ENCODE data around the gene TBC1D2B. TPM values are rescaled to one million over a fixed set of nuclear protein-coding genes. Genes with fewer than 3 reads are reported as not detected.

The TBC1D2B gene
- total RNA-seq, 1 experiment from 2014 or later = 18.7 TPM

GRCh38 chr15:78054966-78055365, 22.5 kb downstream of the TBC1D2B start:
- DNase-seq (ENCODE audit: low read depth) = no peak

DNA sequence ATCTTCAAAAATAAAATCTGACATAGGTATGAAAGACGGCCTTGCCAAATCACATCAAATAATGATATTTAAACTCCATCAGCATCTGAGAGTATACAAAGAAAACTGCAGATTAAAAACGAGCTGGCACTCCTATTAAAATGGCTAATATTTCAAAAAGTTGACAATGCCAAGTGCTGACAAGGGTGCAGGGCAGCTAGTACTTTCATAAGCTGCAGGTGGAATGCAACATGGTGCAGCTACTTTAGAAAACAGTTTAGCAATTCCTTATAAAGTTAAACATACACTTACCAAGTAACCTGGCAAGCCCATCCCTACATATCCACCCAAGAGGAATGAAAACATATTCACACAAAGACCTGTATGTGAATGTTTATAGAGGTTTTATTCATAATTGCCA, 23.0 kb downstream of the TBC1D2B start:
- DNase-seq (ENCODE audit: low read depth) = no peak

DNA sequence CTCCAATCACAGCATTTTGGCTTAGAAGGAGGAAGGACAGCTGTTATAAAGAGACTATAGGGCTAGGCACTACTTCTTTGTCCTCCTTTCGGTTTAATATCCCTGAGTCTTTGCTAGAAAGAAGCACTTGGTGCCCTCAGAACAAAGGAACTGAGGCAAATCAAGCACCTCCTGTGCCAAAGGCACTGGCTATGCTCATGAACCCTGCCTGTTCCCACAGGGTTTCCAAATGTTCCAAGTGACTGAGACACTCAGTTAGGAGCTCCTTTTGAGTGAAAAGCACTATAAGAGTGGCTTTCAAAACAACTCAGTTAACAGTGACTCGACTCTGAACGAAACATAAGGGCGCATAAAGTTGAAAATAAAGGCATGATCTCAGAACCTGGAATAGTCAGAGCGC, 25.0 kb downstream of the TBC1D2B start:
- no peak for DNase-seq (ENCODE audit: low read depth)

- peak; percentile 54 for DNase-seq (ENCODE audit: low read depth)
Observed at GRCh38 chr15:78052001-78052401, 25.5 kb downstream of the TBC1D2B start.

DNA sequence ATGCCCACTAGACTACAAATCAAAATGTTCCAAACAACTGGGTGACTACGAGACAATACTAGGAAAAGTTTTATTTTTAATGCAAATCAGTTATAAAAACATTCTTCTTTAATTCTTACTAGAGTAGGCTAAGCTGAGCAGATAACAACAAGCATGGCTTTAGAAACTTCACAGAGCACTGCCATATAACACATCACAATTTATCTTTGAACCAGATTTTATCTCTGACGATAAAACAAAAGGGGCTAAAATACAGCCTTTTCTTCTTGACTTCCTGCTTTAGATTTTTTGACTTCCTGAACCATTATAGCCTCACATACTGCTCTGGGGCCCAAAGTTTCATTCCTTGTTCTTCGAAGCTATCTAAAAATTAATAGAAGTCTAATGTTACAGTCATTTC, 25.9 kb downstream of the TBC1D2B start:
- DNase-seq (ENCODE audit: low read depth) = no peak

DNA sequence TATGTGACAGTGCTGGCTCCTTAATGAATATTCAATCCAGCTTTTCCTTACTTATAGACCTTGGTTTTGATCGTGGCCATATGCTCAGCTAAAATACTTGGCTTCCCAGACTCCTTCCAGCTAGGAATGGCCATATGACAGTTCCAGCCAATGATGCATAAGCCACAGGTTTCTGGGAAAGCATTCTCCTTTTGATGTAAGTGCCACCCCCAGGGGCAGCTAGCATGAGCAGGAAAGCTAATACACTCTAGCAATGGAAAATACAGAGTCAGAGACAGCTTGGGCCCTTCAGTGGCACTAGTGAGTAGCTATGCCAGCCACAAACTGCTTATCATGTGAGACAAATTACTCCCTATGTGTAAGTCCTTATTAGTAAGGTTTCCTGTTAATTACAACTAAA, 26.7 kb downstream of the TBC1D2B start:
- DNase-seq (ENCODE audit: low read depth) = peak; percentile 30

GRCh38 chr15:78050441-78050809, 27.1 kb downstream of the TBC1D2B start:
- DNase-seq (ENCODE audit: low read depth) = no peak

DNA sequence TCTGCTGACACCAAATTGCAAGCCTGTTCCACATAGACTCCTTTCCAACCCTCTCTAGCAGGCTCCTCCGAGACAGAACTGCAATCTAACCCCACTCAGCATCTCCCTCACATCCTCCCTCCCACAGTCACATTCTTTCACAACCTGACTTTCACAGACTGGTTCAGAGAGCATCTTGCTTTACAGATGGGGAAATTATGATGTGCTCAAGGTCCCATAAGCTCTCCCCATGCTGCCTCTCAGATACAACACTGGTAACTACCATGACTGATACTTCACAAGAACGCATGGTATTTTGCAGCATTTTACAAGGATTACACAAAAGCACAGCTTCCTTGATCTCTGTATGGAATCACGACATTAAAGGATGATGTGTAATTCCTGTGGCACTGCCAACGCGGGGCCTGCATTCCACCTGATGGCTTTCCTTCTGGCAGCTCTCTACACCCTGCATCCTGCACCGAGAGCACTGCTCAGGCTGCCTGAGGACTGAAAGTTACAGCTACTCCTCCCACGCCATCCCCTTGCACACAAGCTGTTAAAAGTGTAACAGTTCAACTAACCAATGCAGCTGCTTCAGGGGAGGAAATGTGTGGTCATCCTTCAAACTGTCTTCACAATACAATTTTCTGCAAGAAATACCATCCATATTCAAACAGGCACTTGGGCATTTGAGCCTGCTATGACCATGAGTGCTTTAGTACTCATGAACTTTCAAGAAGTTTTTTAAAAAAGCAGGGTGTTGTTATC, 27.6 kb downstream of the TBC1D2B start:
- DNase-seq (ENCODE audit: low read depth) = peak; percentile 78

DNA sequence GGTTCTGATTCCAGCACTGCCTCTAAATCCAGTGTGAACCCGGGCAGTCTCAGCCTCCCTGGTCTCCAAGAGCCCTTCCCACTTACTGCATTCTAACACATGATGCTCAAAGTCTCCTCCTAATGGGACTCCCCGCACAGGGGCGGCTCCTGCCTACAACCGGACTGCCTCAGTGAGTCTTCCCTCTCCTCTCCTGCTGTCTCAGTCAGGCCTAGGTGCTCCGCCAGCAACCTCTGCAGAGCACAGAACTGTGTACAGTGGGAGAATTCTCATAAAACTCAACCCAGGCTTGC, 28.9 kb downstream of the TBC1D2B start:
- no peak for DNase-seq (ENCODE audit: low read depth)

GRCh38 chr15:78047761-78048627, 29.5 kb downstream of the TBC1D2B start:
- peak; percentile 64 for DNase-seq (ENCODE audit: low read depth)

DNA sequence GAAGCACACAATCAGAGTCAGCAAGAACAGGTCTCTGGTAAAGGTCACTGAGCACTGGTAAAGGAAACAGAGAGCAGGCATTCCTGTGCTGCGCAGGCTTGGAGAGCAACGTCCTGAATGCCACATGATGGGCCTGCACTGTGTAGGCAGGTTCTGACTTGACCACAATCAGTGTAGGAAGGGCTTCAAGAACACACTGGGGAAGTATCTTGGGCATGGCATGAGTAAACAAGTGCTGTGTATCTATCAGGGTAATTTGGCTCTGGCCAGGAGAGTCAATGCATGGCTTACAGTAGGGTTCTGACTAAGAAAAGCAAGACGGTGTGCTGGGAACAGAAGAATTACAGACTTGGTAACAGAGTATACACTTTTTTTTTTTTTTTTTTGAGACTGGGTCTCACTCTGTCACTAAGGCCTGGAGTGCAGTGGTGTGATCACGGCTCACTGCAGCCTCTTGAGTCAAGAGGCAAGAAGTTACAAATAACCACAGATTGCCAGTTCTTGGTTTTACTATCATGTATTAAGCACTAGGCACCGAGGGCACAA, 30.6 kb downstream of the TBC1D2B start:
- no peak for DNase-seq (ENCODE audit: low read depth)

DNA sequence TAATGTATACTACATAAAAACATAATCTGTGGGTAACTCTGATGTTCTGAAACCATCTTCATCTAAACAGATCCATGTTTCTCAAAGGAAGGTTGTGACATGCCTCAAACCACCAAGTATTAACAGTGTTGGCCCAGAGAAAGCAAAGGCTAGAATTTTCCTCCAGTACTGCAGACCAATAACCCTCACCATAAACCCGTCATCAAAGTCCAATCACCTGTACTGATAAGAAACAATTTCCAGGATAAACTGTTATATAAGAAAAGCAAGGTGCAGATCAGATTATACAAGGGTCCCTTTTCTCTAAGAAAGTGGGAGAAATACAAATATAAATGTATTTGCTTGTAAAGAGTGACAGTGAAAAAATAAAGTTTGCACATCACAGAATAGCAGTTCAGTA, 32.3 kb downstream of the TBC1D2B start:
- DNase-seq (ENCODE audit: low read depth) = no peak

GRCh38 chr15:78044407-78045155, 32.9 kb downstream of the TBC1D2B start:
- no peak for DNase-seq (ENCODE audit: low read depth)

GRCh38 chr15:78041946-78042345, 35.6 kb downstream of the TBC1D2B start:
- DNase-seq (ENCODE audit: low read depth) = no peak

DNA sequence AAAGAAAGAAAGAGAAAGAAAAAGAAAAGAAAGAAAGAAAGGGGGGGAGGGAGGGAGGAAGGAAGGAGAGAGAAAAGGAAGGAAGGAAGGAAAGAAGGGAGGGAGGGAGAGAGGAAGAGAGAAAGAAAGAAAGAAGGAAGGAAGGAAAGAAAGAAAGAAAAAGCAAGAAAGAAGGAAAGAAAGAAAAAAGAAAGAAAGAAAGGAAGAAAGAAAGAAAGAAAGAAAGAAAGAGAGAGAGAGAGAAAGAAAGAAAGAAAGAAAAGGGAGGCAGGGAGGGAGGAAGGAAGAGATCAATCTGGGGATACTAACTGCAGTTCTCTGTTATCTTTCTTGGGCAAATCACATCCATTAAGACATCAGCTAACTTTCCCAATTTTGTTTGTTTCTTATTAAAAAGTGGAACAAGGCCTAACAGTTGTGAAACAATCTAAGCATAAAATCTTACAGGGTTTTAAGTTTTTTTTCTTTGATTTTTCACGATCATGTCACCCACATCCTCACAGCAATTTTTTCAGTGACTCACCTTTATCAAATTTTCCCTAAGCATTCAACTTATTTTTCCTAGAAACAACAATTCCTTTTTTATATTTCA, 36.8 kb downstream of the TBC1D2B start:
- DNase-seq (ENCODE audit: low read depth) = no peak

DNA sequence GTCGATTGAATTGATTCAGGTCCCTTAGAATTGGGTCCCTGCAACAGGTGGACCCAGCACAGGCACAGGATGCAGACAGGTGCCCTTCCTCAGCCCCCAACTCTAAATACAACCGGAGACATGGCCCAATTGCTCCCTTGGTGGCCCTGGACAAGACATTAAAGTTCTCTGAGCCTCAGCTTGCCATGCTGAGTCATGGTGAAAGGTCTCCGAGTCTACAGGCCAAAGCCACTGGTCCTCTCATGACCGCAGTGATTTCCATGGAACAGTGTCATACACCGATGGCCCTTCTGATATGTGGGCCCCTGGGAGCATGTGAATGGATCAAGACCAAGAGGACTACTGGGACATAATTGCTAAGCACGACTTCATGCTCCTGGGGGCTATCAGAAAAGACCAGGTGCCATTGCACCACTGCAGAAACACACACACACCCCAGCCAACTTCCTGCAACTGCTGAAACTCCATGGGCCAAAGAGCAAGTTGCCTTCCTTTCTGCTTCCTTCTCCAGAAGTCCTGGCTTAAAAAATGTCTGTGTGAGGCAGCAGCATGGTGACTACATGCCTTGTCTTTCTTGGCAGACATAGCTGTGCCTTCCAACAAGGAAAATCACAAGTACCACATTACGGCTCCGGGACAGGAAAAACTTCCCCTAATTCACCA, 38.8 kb downstream of the TBC1D2B start:
- no peak for DNase-seq (ENCODE audit: low read depth)

- no peak for DNase-seq (ENCODE audit: low read depth)
Observed at GRCh38 chr15:78037779-78038305, 39.7 kb downstream of the TBC1D2B start.

DNA sequence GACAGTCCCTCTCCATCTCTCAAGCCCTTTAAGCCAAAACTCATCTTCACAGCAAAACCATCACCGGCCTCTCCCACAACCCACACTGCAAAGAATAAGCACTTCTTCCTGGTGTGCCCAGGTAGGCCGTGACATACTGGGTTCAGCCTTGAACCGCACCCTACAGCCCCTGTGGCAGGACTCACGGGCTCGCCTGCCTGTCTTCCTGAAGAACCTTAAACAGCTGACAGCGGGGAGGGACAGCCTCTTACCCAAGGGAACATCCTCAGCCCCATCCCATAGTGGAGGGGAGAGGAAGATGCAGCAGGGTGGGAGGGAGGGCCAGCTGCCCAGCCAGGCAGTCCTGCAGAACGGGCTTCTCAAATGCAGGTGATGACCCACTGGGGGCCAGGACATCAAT, 40.2 kb downstream of the TBC1D2B start:
- no peak for DNase-seq (ENCODE audit: low read depth)

DNA sequence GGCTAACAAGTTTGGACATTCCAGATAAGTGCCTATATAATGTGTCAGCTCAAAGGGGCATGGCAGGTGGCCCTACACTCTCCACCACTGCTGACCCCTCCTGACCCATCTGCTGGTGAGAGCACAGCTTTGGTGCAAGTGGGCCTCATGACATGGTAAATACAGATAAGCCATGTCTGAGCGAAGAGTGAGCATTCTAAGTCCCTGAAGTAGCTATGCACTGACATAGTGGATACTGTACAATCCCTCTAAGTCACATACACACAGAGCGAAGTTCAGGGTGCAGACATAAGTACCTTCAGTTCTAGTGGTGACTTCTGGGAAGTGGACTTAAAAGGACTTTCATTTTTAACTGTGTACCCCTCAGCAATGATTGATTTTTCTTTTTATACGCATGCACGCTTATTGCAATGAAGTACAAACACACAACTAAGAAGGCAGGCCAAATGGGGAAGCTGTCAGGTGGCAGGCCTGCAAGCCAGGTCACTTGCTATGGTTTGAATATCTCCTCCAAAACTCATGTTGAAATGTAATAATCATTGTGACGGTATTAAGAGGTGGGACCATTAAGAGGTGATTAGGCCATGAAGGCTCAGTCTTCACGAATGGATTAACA, 41.5 kb downstream of the TBC1D2B start:
- DNase-seq (ENCODE audit: low read depth) = no peak

DNA sequence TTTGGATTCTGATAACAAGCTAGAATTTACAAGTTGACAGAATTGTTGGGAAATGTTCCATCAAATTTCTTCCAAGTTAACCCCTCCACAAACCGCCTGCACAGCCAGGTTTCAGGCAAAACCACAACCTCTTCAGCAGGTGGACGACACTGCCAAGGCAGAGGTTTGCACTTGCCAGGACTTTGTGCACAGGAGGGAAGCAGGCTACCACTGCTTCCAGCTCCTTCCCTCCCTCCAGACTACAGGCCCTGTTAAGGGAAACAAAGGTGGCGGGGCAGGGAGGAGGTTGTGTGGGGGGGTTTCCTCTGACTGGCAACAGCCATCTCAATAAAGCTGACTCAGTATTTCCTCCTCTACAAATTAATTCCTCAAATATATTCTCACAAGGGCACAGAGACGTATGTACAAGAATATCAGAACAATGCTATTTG, 42.2 kb downstream of the TBC1D2B start:
- no peak for DNase-seq (ENCODE audit: low read depth)

Measured in M059J (cell line).